ENCODE results near the gene FZD10. TPM values are rescaled to one million over a fixed set of nuclear protein-coding genes. Genes with fewer than 3 reads are reported as not detected.

The FZD10 gene
- total RNA-seq, 1 donor from 2014 or later: 0.40 TPM

DNA sequence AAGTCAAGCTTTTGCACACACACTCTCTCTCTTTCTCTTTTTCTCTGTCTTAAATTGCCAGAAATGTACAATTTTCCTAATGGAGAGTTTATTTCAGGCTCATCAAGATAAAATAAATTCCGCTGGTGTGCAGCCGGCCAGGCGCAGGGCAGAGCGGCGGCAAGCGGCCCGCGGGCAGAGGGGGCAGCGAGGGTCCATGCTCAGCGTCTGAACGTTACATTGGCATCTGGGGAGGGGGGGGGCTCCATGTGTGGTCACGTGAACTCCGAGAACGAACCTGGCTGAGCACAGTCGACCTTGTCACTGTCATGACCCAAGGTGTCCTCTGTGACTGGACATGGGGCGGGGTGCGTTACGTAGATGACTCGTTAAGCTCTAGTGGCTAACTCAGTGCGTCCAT, 23.8 kb upstream of the FZD10 start:
- Mint-ChIP-seq H3K27ac (ENCODE audit: unreplicated experiment) (no peak overlapping the region), H3K4me3 (ENCODE audit: unreplicated experiment) (no peak overlapping the region), H3K36me3 (ENCODE audit: low read depth) (no peaks in the 10 kb centered on the region), H3K9me3 (ENCODE audit: low read depth) (no peaks in the 10 kb centered on the region), H3K27me3 (ENCODE audit: low read depth) (peaks cover 48% of the 10 kb centered on the region), H3K4me1 (ENCODE audit: low read depth) (peaks cover 3% of the 10 kb centered on the region)
- no peak for DNase-seq (ENCODE audit: low spot score)
- TF ChIP-seq, protein P1, sequence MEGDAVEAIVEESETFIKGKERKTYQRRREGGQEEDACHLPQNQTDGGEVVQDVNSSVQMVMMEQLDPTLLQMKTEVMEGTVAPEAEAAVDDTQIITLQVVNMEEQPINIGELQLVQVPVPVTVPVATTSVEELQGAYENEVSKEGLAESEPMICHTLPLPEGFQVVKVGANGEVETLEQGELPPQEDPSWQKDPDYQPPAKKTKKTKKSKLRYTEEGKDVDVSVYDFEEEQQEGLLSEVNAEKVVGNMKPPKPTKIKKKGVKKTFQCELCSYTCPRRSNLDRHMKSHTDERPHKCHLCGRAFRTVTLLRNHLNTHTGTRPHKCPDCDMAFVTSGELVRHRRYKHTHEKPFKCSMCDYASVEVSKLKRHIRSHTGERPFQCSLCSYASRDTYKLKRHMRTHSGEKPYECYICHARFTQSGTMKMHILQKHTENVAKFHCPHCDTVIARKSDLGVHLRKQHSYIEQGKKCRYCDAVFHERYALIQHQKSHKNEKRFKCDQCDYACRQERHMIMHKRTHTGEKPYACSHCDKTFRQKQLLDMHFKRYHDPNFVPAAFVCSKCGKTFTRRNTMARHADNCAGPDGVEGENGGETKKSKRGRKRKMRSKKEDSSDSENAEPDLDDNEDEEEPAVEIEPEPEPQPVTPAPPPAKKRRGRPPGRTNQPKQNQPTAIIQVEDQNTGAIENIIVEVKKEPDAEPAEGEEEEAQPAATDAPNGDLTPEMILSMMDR (IDR thresholded peaks at IDR 0.05): no peak

DNA sequence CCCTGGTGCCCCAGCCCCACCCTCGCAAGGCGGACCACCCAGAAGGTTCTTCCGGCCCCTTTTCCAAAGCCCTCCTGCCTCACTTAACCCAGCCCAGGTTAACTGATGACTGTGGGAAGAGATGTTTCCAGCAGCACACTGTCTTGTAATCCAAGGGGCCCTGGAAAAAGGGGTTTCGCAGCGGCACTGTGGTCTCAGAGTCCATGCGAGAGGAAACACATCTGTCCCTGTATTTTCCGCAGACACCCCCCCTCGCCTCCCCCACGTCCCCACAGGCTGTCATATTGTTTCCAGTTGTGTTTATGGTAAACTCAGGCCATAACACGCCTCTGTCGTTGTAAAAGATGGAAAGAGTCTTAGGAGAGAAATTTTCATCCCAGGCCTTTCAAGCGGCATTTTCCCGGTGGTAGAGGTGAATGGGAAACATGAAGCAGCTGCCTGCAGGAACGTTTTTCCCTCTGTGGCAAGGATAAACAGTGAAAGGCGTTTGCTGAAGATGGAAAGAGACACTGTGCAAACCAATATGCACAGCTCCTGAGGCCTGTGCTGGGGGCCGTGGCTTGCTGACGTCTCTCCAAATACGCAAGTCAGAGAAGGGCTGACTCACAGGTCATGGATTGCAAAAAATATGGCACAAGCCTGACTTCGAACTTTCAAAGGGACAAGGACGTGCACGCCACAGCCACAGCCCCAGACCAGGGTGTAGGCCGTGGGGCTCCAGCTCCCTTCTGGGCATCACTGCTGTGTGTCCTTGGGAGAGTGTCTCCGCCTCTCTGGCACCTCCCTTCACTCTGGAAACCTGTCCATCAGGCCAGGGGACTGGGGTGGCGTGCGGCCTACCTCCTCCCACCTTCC, 22.5 kb upstream of the FZD10 start:
- Mint-ChIP-seq H3K27ac (ENCODE audit: unreplicated experiment) (no peak overlapping the region), H3K27me3 (ENCODE audit: low read depth) (peaks cover 44% of the 10 kb centered on the region), H3K4me1 (ENCODE audit: low read depth) (peaks cover 3% of the 10 kb centered on the region), H3K36me3 (ENCODE audit: low read depth) (no peaks in the 10 kb centered on the region), H3K9me3 (ENCODE audit: low read depth) (no peaks in the 10 kb centered on the region), H3K4me3 (ENCODE audit: unreplicated experiment) (no peak overlapping the region)
- DNase-seq (ENCODE audit: low spot score): no peak
- TF ChIP-seq, protein P1 (IDR thresholded peaks at IDR 0.05): no peak

DNA sequence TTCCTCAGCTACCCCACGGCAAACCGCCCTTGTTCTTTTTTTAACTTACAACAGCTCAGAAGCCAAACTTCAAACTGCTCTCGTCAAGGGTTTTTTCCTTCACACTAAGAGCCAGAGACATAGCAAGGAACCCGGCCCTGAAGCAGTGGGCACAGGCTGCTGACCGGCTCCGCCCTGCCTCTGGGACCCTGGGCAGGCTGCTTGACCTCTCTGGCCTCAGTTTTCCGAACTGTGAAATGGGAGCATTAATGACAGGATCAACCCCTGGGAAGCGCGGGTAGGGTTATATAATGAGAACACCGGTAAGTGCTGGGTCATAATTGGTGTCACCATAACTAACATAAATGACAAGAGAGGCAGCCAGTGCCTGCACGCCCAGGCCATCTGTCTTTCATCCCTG, 21.2 kb upstream of the FZD10 start:
- Mint-ChIP-seq H3K9me3 (ENCODE audit: low read depth) (no peaks in the 10 kb centered on the region), H3K36me3 (ENCODE audit: low read depth) (peaks cover 2% of the 10 kb centered on the region), H3K27ac (ENCODE audit: unreplicated experiment) (no peak overlapping the region), H3K27me3 (ENCODE audit: low read depth) (peaks cover 52% of the 10 kb centered on the region), H3K4me1 (ENCODE audit: low read depth) (peaks cover 3% of the 10 kb centered on the region), H3K4me3 (ENCODE audit: unreplicated experiment) (no peak overlapping the region)
- TF ChIP-seq, protein P1 (IDR thresholded peaks at IDR 0.05): no peak
- no peak for DNase-seq (ENCODE audit: low spot score)

DNA sequence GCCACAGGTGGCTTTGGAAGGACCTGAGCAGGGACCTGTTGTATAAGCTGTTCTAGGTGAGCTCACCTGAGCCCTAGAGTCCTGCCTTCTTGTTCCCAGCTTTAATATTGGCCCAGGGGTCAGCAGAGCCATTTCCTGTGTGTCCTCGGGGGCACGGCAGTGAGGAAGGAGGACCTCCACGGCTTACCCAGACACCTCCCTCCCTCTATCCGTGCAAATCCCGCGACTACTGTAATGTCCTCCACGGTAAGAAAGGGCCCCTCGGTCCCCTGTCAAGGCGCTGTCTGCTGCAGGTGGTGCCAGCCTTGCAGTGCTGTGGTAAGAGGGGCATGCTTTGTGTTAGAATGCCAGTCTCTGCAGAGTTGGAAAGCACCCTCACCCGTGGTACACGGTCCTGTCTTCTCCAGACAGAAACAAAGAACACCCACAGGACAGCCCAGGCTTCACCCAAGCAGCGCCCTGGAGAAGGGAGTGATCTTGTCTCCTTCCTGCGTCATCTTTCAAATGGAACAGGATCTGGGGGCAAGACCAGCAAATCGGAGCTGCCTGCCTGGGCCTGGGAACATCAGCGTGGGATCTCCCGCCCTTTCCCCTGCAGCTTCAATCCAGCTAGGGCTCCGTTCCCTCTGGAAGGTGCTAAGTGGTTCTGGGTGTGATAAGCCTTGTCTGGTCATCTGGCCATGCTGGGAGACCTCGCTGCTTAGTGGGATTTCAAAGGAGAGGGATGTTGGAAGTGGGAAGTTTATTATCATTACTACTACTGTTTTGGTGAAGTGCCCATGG, 20.2 kb upstream of the FZD10 start:
- Mint-ChIP-seq H3K27me3 (ENCODE audit: low read depth) (peaks cover 52% of the 10 kb centered on the region), H3K27ac (ENCODE audit: unreplicated experiment) (no peak overlapping the region), H3K4me3 (ENCODE audit: unreplicated experiment) (no peak overlapping the region), H3K9me3 (ENCODE audit: low read depth) (no peaks in the 10 kb centered on the region), H3K36me3 (ENCODE audit: low read depth) (peaks cover 2% of the 10 kb centered on the region), H3K4me1 (ENCODE audit: low read depth) (peaks cover 2% of the 10 kb centered on the region)
- no peak for DNase-seq (ENCODE audit: low spot score)
- TF ChIP-seq, protein P1 (IDR thresholded peaks at IDR 0.05): no peak

DNA sequence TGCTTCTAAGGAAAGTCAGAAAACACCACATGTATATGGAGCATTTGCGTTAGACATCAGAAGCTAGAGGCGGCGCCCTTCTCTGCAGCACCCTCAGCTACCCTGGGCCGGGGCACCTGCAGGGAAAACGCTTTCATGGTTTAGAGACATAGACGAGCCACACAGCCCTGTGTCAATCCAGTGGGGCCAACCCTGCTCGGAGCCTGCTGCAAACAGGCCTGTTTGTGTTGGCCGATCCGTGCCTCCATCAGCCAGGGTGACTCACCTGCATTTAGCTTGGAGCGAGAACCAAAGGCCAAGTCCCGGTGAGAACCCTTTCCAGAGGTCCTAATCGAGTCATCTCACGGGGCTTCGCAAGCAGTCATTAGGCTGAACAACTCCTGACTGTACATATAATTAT, 19.5 kb upstream of the FZD10 start:
- H3K4me3 Mint-ChIP-seq (ENCODE audit: unreplicated experiment): no peak overlapping the region
- no peaks in the 10 kb centered on the region for H3K4me1 Mint-ChIP-seq (ENCODE audit: low read depth)
- H3K27me3 Mint-ChIP-seq (ENCODE audit: low read depth): peaks cover 49% of the 10 kb centered on the region
- H3K9me3 Mint-ChIP-seq (ENCODE audit: low read depth): no peaks in the 10 kb centered on the region
- no peak overlapping the region for H3K27ac Mint-ChIP-seq (ENCODE audit: unreplicated experiment)
- DNase-seq (ENCODE audit: low spot score): no peak
- TF ChIP-seq, protein P1 (IDR thresholded peaks at IDR 0.05): no peak
- peaks cover 2% of the 10 kb centered on the region for H3K36me3 Mint-ChIP-seq (ENCODE audit: low read depth)

Measured in chondrocyte (in vitro differentiated cells).